ENCODE measurements around the gene ABHD6. TPM values are rescaled to one million over a fixed set of nuclear protein-coding genes. Genes with fewer than 3 reads are reported as not detected.

The ABHD6 gene
- total and polyA plus RNA-seq, 7 experiments from 2014 or later = 2.5 to 7.3 (median 6.4) TPM

DNA sequence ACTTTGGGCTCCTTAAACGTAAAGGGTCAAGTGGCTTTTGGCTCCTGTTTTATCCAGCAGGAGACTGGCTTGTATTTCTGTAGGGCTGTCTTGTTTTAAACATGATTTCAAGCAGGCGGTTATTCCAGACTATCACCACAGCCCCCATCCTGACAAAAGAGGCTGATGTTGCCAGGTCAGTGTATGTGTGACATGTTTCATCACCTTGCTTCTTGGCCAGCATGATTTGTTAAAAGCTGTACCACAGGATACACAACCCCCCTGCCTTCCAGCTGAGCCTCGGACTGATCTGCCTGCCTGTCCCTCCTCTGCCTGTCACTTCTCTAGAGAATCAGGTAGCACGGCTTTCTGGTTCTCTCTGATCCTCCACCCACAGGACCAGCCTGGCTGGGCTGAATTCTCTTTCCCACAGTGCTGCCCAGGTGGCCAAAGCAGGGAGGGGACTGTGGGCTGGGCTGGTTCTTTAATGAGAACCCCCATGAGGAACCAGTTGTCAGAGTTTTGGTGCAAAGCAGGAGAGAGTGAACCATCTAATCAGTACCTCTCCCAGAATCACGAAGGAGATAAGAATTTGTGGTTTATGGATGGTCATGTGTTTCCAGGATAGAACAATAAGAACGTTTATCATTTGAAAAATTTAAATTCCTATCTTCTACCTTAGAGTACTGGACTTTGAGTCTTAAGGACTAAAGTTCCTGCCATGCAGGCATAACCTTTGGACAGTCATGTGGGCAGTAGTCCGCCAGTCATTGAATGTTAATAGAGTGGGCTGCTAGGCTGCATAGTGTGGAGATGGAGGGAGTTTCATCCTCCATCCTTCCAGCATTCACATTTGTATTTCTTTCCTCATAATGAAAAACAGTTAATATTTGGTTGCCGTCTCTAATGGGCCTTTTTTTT lies 8.8 kb downstream of the ABHD6 start:
- Histone ChIP-seq H3K36me3 (ENCODE audit: control insufficient read depth in 2 of 3, insufficient read depth in 3 of 3, low read length in 3 of 3) (no peaks in the 10 kb centered on the region), H3K27ac (ENCODE audit: low read depth, low read length) (no peak overlapping the region), H3K4me3 (ENCODE audit: low read length) (no peak overlapping the region), H3K9me3 (ENCODE audit: control insufficient read depth in 2 of 3, low read length in 3 of 3) (no peaks in the 10 kb centered on the region), H3K27me3 (ENCODE audit: control insufficient read depth in 2 of 2, insufficient read depth in 2 of 2, low read length in 2 of 2) (no peaks in the 10 kb centered on the region), H3K4me1 (ENCODE audit: control insufficient read depth in 2 of 2, insufficient read depth in 2 of 2, low read length in 2 of 2) (no peaks in the 10 kb centered on the region)
- no peak for ATAC-seq
- DNase-seq = no peak
- Mint-ChIP-seq H3K27ac (no peak overlapping the region), H3K27me3 (no peaks in the 10 kb centered on the region), H3K4me1 (peaks cover 0 to 6% (median 2%) of the 10 kb centered on the region in 7 donors), H3K36me3 (peaks cover 0 to 5% (median 1%) of the 10 kb centered on the region in 5 donors), H3K4me3 (no peak overlapping the region), H3K9me3 (no peaks in the 10 kb centered on the region)
- intact Hi-C loops (cut with micrococcal nuclease) = no loop called here
- ChIA-PET CTCF (no interaction called here), POLR2A (no interaction called here)

DNA sequence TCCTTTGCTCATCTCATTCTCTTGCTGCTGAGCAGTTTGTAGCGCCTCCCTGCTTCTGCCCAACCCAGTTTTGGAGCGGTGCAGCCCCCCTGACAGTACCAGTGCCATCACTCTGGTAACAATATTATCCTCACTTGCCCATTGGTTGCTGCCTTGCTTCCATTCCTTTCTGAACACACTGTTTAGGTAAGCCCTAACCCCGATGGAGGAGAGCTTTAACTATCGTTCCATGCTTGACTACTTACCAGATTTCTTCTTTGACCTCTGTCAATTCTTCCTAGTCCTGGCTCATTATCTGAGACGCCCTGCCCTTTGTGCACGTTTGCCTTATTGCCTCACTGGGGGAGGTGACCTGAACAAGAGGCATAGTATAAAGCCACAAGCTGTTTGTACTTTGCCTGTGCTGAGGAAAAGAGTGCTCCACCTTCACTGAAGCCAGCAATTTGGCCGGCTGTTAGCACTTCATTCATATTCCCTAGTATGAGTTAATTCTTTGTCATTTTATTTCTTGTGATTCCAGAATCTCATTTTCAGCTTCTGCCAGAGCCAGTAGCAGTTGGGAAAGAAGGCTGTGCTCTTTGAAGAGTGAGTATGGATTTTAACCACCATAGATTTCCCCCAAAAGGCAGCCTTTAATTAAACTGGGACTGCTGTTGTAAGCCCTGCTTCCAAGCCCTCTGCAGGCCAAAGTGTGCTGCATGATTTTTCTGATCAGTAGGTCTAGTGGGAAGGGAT lies 11.9 kb downstream of the ABHD6 start:
- Histone ChIP-seq H3K4me3 (ENCODE audit: low read length) (no peak overlapping the region), H3K27me3 (ENCODE audit: control insufficient read depth in 2 of 2, insufficient read depth in 2 of 2, low read length in 2 of 2) (no peaks in the 10 kb centered on the region), H3K9me3 (ENCODE audit: control insufficient read depth in 2 of 3, low read length in 3 of 3) (no peaks in the 10 kb centered on the region), H3K27ac (ENCODE audit: low read depth, low read length) (no peak overlapping the region), H3K4me1 (ENCODE audit: control insufficient read depth in 2 of 2, insufficient read depth in 2 of 2, low read length in 2 of 2) (no peaks in the 10 kb centered on the region), H3K36me3 (ENCODE audit: control insufficient read depth in 2 of 3, insufficient read depth in 3 of 3, low read length in 3 of 3) (no peaks in the 10 kb centered on the region)
- no peak overlapping the region for H3K4me3 Mint-ChIP-seq
- POLR2A ChIA-PET = no interaction called here
- intact Hi-C loops (cut with micrococcal nuclease) = no loop called here
- H3K4me1 Mint-ChIP-seq = peaks cover 0 to 4% (median 0%) of the 10 kb centered on the region in 7 donors
- peaks cover 0 to 13% (median 1%) of the 10 kb centered on the region in 5 donors for H3K36me3 Mint-ChIP-seq
- no peaks in the 10 kb centered on the region for H3K9me3 Mint-ChIP-seq
- ATAC-seq = no peak
- DNase-seq = no peak
- CTCF ChIA-PET = interaction anchor here (0.6 kb wide), 1 partner anchor 85 kb away, joined by 8 read pairs; no protein-coding TSS in a partner anchor
- H3K27me3 Mint-ChIP-seq = no peaks in the 10 kb centered on the region
- H3K27ac Mint-ChIP-seq = no peak overlapping the region

DNA sequence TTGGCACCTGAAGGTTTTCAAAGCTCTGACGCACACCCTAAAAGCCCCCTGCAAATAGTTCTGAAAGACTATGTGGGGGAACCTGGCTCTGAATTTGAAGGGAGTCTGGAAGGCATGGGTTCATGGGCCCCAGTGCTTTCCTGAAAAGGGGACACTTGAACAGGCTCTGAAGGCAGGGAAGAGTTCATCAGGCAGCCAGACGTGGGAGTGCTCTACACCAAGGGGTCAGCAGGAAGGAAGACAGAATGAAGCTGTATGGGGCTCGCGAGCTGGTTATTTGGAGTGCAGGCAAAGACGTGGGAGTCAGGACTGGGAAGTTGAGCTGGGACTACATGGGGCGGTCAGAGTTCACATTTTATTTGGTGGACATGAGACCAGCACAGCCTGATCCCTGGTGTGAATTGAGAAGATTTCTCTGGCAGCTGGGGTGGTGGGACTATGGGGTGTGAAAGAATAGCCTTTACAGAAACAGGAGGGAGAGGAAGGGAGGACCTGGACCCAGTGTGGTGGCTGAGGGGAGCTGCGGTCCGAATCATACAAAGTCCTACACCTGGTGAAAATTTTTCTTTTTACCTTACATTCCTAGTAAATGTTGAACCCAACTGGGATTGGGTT lies 12.6 kb downstream of the ABHD6 start:
- Histone ChIP-seq H3K4me3 (ENCODE audit: low read length) (no peak overlapping the region), H3K27ac (ENCODE audit: low read depth, low read length) (no peak overlapping the region), H3K36me3 (ENCODE audit: control insufficient read depth in 2 of 3, insufficient read depth in 3 of 3, low read length in 3 of 3) (no peaks in the 10 kb centered on the region), H3K9me3 (ENCODE audit: control insufficient read depth in 2 of 3, low read length in 3 of 3) (no peaks in the 10 kb centered on the region), H3K27me3 (ENCODE audit: control insufficient read depth in 2 of 2, insufficient read depth in 2 of 2, low read length in 2 of 2) (no peaks in the 10 kb centered on the region), H3K4me1 (ENCODE audit: control insufficient read depth in 2 of 2, insufficient read depth in 2 of 2, low read length in 2 of 2) (no peaks in the 10 kb centered on the region)
- H3K27ac Mint-ChIP-seq = no peak overlapping the region
- ATAC-seq (no peak), DNase-seq (no peak)
- H3K4me1 Mint-ChIP-seq = peaks cover 0 to 4% (median 0%) of the 10 kb centered on the region in 7 donors
- intact Hi-C loops (cut with micrococcal nuclease) = no loop called here
- H3K36me3 Mint-ChIP-seq = peaks cover 0 to 13% (median 1%) of the 10 kb centered on the region in 5 donors
- no peaks in the 10 kb centered on the region for H3K9me3 Mint-ChIP-seq
- no peak overlapping the region for H3K4me3 Mint-ChIP-seq
- POLR2A ChIA-PET = no interaction called here
- no peaks in the 10 kb centered on the region for H3K27me3 Mint-ChIP-seq
- CTCF ChIA-PET = no interaction called here

DNA sequence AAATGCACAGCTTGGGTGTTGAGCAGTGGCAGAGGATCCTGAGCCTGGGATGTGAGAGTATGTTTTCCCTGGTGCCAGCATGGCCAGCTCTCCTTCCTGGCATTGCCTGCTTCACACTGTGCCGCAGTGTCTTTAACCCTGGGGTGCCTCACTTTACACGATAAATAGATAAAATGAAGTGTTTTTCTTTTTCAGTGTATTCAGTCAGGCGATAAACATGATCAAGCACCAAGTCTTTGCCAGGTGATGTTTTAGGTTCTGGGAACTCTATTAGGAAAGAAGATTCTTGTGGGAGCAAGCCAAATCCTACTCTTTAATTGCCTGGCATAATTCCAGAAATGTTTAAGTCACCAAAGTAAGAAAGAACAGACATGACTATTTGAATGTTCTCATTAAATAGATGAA lies 14.0 kb downstream of the ABHD6 start:
- CTCF ChIA-PET = no interaction called here
- POLR2A ChIA-PET = interaction anchor here (1.0 kb wide), 1 partner anchor 13 kb away, joined by 3 read pairs; no protein-coding TSS in a partner anchor
- Mint-ChIP-seq H3K9me3 (no peaks in the 10 kb centered on the region), H3K27ac (no peak overlapping the region), H3K36me3 (peaks cover 3 to 18% (median 3%) of the 10 kb centered on the region in 5 donors), H3K4me1 (peaks cover 0 to 4% (median 0%) of the 10 kb centered on the region in 7 donors), H3K4me3 (no peak overlapping the region), H3K27me3 (no peaks in the 10 kb centered on the region)
- ATAC-seq = no peak
- DNase-seq = no peak
- Histone ChIP-seq H3K27ac (ENCODE audit: low read depth, low read length) (no peak overlapping the region), H3K27me3 (ENCODE audit: control insufficient read depth in 2 of 2, insufficient read depth in 2 of 2, low read length in 2 of 2) (no peaks in the 10 kb centered on the region), H3K4me1 (ENCODE audit: control insufficient read depth in 2 of 2, insufficient read depth in 2 of 2, low read length in 2 of 2) (no peaks in the 10 kb centered on the region), H3K36me3 (ENCODE audit: control insufficient read depth in 2 of 3, insufficient read depth in 3 of 3, low read length in 3 of 3) (no peaks in the 10 kb centered on the region), H3K4me3 (ENCODE audit: low read length) (no peak overlapping the region), H3K9me3 (ENCODE audit: control insufficient read depth in 2 of 3, low read length in 3 of 3) (no peaks in the 10 kb centered on the region)
- intact Hi-C loops (cut with micrococcal nuclease) = no loop called here

DNA sequence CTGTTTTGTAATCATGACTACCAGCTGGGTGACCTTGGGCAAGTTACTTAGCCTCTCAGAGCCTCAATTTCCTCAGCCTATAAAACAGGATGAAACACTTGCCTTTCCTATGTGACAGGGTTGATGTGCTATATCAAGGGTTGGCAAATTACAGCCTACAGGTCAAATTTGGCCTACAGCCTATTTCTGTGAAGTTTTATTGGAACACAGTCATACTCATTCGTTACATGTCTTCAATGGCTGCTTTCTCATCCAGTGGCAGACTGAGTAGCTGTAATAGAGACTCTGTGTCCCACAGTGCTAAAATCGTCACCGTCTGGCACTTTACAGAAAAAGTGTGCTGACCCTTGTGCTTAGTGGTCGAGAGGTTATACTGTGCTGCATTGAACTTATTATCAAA lies 16.6 kb downstream of the ABHD6 start:
- Mint-ChIP-seq H3K4me1 (peaks cover 0 to 4% (median 0%) of the 10 kb centered on the region in 7 donors), H3K36me3 (peaks cover 3 to 35% (median 14%) of the 10 kb centered on the region in 5 donors), H3K4me3 (no peak overlapping the region), H3K27me3 (no peaks in the 10 kb centered on the region), H3K27ac (no peak overlapping the region), H3K9me3 (no peaks in the 10 kb centered on the region)
- DNase-seq (no peak), ATAC-seq (no peak)
- Histone ChIP-seq H3K4me1 (ENCODE audit: control insufficient read depth in 2 of 2, insufficient read depth in 2 of 2, low read length in 2 of 2) (no peaks in the 10 kb centered on the region), H3K27ac (ENCODE audit: low read depth, low read length) (no peak overlapping the region), H3K27me3 (ENCODE audit: control insufficient read depth in 2 of 2, insufficient read depth in 2 of 2, low read length in 2 of 2) (no peaks in the 10 kb centered on the region), H3K36me3 (ENCODE audit: control insufficient read depth in 2 of 3, insufficient read depth in 3 of 3, low read length in 3 of 3) (peaks cover 0 to 7% (median 5%) of the 10 kb centered on the region in 3 experiments), H3K4me3 (ENCODE audit: low read length) (no peak overlapping the region), H3K9me3 (ENCODE audit: control insufficient read depth in 2 of 3, low read length in 3 of 3) (no peaks in the 10 kb centered on the region)
- intact Hi-C loops (cut with micrococcal nuclease) = no loop called here
- CTCF ChIA-PET = no interaction called here
- POLR2A ChIA-PET = no interaction called here

DNA sequence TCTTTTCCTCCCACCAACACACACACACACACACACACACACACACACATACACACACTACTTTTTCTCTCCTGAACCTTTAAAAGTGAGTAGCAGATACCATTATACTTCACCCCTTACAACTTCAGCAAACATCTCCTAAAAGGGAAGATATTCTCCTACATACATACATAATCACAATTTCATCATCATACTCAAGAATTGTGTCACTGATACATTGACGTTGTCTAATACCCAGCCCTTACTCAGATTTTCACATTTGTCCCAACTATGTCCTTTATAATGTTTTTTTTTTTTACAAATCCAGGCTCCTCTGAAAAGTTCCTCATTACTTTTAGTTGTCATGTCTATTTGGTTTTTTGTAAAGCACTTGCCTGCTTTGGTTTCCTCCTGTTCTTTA lies 18.5 kb downstream of the ABHD6 start:
- CTCF ChIA-PET = no interaction called here
- H3K27ac Mint-ChIP-seq = no peak overlapping the region
- H3K9me3 ChIP-seq (ENCODE audit: control insufficient read depth in 2 of 3, low read length in 3 of 3) = no peaks in the 10 kb centered on the region

More for the DNA sequence above, 18.5 kb downstream of the ABHD6 start:
- no peak overlapping the region for H3K4me3 ChIP-seq (ENCODE audit: low read length)
- H3K36me3 ChIP-seq (ENCODE audit: control insufficient read depth in 2 of 3, insufficient read depth in 3 of 3, low read length in 3 of 3) = peaks cover 0 to 13% (median 5%) of the 10 kb centered on the region in 3 experiments
- Mint-ChIP-seq H3K27me3 (no peaks in the 10 kb centered on the region), H3K36me3 (peaks cover 4 to 37% (median 14%) of the 10 kb centered on the region in 5 donors), H3K9me3 (no peaks in the 10 kb centered on the region), H3K4me3 (no peak overlapping the region), H3K4me1 (peaks cover 0 to 11% (median 0%) of the 10 kb centered on the region in 7 donors)
- H3K4me1 ChIP-seq (ENCODE audit: control insufficient read depth in 2 of 2, insufficient read depth in 2 of 2, low read length in 2 of 2) = no peaks in the 10 kb centered on the region
- no peaks in the 10 kb centered on the region for H3K27me3 ChIP-seq (ENCODE audit: control insufficient read depth in 2 of 2, insufficient read depth in 2 of 2, low read length in 2 of 2)
- intact Hi-C loops (cut with micrococcal nuclease) = no loop called here
- no peak overlapping the region for H3K27ac ChIP-seq (ENCODE audit: low read depth, low read length)
- DNase-seq = no peak
- no peak for ATAC-seq
- POLR2A ChIA-PET = no interaction called here

All from naive thymus-derived CD4-positive, alpha-beta T cell (primary cell).